ENCODE measurements around the gene CD40LG.

The CD40LG gene

DNA sequence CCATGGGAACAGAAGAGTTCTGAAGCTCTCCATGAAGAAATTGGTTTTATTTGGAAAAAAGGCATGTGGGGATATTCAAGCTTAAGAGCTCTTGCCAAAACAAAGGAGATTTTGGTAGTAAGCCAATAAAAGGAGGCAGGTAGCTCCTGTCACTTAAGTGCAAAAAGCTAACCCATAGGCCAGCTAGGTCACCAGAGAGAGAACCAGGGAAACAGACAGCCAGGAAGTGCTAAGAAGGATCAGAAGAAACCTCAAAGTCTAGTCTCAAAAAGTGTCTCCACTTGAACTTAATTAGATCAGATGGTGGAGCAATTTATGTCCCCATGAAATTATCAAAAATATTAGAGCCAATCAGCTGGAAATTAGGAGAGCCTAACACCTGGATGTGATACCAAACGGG, 49.2 kb downstream of the CD40LG start:
- no peak for DNase-seq (ENCODE audit: low read depth)

DNA sequence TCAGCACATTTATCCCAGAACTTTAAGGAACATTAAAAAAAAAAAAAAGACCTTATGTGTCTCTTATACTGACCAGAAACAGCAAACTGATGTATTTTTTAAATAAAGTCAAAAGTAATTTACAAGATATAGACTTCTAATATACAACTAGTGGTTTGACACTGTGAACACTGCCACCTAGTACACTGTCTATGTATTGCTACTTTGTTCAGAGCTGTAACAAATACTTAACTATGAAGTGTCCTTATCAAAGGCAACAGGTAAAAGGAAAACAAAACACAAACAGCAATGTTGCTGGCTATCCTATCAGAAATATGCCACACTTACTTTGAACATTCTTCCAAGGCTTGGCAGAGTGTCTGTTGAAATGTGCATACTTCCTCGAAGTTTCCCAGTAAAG, 60.4 kb downstream of the CD40LG start:
- no peak for DNase-seq (ENCODE audit: low read depth)
